GM18951 (cell line): ENCODE data around the gene KIF21B.

Experiments used
- POLR2A ChIP-seq: IDR thresholded peaks from 4 replicates; pipeline ENCODE4 v1.6.1; 2011; ENCODE audit warnings: mild to moderate bottlenecking; ENCODE audit not compliant: insufficient read length, insufficient read depth; ENCODE audit errors: extremely low read depth
- in situ Hi-C: fragments of 300-500 bp; cut with MboI; formaldehyde crosslinking; loops from one replicate; pipeline ENCODE4 v1.12.0; 2022; ENCODE audit warnings: low sequenced_read_pairs, mixed read lengths, inconsistent platforms; ENCODE audit not compliant: unreplicated experiment

Gene KIF21B

GRCh38 chr1:201009962-201010645 is 13.4 kb downstream of the KIF21B start:
- in situ Hi-C loops = no loop called here
- TF ChIP-seq POLR2A = no peak

- no peak for TF ChIP-seq POLR2A
- in situ Hi-C loops = no loop called here
Observed at GRCh38 chr1:201008666-201009360, 14.7 kb downstream of the KIF21B start.

- in situ Hi-C loops = no loop called here
- no peak for TF ChIP-seq POLR2A
Observed at GRCh38 chr1:201007481-201007880, 16.0 kb downstream of the KIF21B start.

GRCh38 chr1:201006450-201006849 is 17.1 kb downstream of the KIF21B start:
- TF ChIP-seq POLR2A = no peak
- in situ Hi-C loops = no loop called here

- no peak for TF ChIP-seq POLR2A
- in situ Hi-C loops = no loop called here
Observed at GRCh38 chr1:201004732-201005131, 18.8 kb downstream of the KIF21B start.

- in situ Hi-C loops = no loop called here
- no peak for TF ChIP-seq POLR2A
Observed at GRCh38 chr1:201004154-201004553, 19.4 kb downstream of the KIF21B start.

GRCh38 chr1:201002510-201002909 is 21.0 kb downstream of the KIF21B start:
- no peak for TF ChIP-seq POLR2A
- in situ Hi-C loops = no loop called here

GRCh38 chr1:201001962-201002361 is 21.6 kb downstream of the KIF21B start:
- TF ChIP-seq POLR2A = no peak
- in situ Hi-C loops = no loop called here

GRCh38 chr1:201000391-201000790 is 23.1 kb downstream of the KIF21B start:
- in situ Hi-C loops = no loop called here
- no peak for TF ChIP-seq POLR2A

GRCh38 chr1:200999667-201000066 is 23.8 kb downstream of the KIF21B start:
- TF ChIP-seq POLR2A = no peak
- in situ Hi-C loops = no loop called here

- TF ChIP-seq POLR2A = no peak
- in situ Hi-C loops = no loop called here
Observed at GRCh38 chr1:200998323-200998722, 25.2 kb downstream of the KIF21B start.

GRCh38 chr1:200992382-200993048 is 31.0 kb downstream of the KIF21B start:
- in situ Hi-C loops = no loop called here
- no peak for TF ChIP-seq POLR2A

- in situ Hi-C loops = no loop called here
- TF ChIP-seq POLR2A = no peak
Observed at GRCh38 chr1:200991097-200991614, 32.4 kb downstream of the KIF21B start.
